Endothelial cell (in vitro differentiated cells): Measurements from ENCODE around the gene MYRF. TPM values are rescaled to one million over a fixed set of nuclear protein-coding genes. Genes with fewer than 3 reads are reported as not detected.
A peak's percentile ranks its signal among the peaks of the same experiment; 100 is the strongest.

Experiments
- DNase-seq: peaks from one replicate; pipeline ENCODE4 v3.0.0; 2021; ENCODE audit warnings: low spot score
- H3K27ac Mint-ChIP-seq: one replicate; pipeline ENCODE4 v1.8.0; 2021; ENCODE audit warnings: mixed read lengths, inconsistent platforms; ENCODE audit not compliant: unreplicated experiment
- H3K27me3 Mint-ChIP-seq: one replicate; pipeline ENCODE4 v1.8.0; 2021; ENCODE audit warnings: mild to moderate bottlenecking, moderate library complexity, mixed read lengths, inconsistent platforms; ENCODE audit not compliant: unreplicated experiment
- H3K36me3 Mint-ChIP-seq: one replicate; pipeline ENCODE4 v1.8.0; 2021; ENCODE audit warnings: mild to moderate bottlenecking, low read depth, mixed read lengths, inconsistent platforms; ENCODE audit not compliant: unreplicated experiment
- H3K4me1 Mint-ChIP-seq: one replicate; pipeline ENCODE4 v1.8.0; 2021; ENCODE audit warnings: mild to moderate bottlenecking, mixed read lengths, inconsistent platforms; ENCODE audit not compliant: unreplicated experiment
- H3K4me3 Mint-ChIP-seq: one replicate; pipeline ENCODE4 v1.8.0; 2021; ENCODE audit warnings: mild to moderate bottlenecking, mixed read lengths, inconsistent platforms; ENCODE audit not compliant: unreplicated experiment
- H3K9me3 Mint-ChIP-seq: one replicate; pipeline ENCODE4 v1.8.0; 2021; ENCODE audit warnings: mixed read lengths, inconsistent platforms; ENCODE audit not compliant: unreplicated experiment
- CTCF ChIP-seq: fragments of 200-600 bp; sonication (generic); IDR thresholded peaks from one replicate; pipeline ENCODE4 v1.5.0; 2021; ENCODE audit warnings: antibody characterized with exemption; ENCODE audit not compliant: unreplicated experiment
- total RNA-seq: library from RNA; stranded (reverse); fragmentation: NEBNext Ultra II Directional; extraction: Animal tissue kit (Norgen Biotek cat#: 25700); gene quantifications from one replicate; pipeline ENCODE4 v1.2.1, GENCODE V29; 2021; ENCODE audit not compliant: unreplicated experiment

Gene MYRF
- total RNA-seq, 1 donor from 2014 or later: 1.5 TPM

- no peak for DNase-seq
- no peak overlapping the region for H3K4me3 Mint-ChIP-seq
- H3K4me1 Mint-ChIP-seq: peaks cover 17% of the 10 kb centered on the region
- no peaks in the 10 kb centered on the region for H3K9me3 Mint-ChIP-seq
- no peak overlapping the region for H3K27ac Mint-ChIP-seq
- peaks cover 36% of the 10 kb centered on the region for H3K36me3 Mint-ChIP-seq
- peaks cover 6% of the 10 kb centered on the region for H3K27me3 Mint-ChIP-seq
- no peak for TF ChIP-seq CTCF
Observed at GRCh38 chr11:61800331-61801281, 48.2 kb downstream of the MYRF start.

- H3K27me3 Mint-ChIP-seq: peaks cover 2% of the 10 kb centered on the region
- no peak for DNase-seq
- peaks cover 41% of the 10 kb centered on the region for H3K36me3 Mint-ChIP-seq
- H3K9me3 Mint-ChIP-seq: no peaks in the 10 kb centered on the region
- H3K4me3 Mint-ChIP-seq: no peak overlapping the region
- TF ChIP-seq CTCF: no peak
- no peak overlapping the region for H3K27ac Mint-ChIP-seq
- H3K4me1 Mint-ChIP-seq: peaks cover 17% of the 10 kb centered on the region
Observed at GRCh38 chr11:61802605-61803004, 50.2 kb downstream of the MYRF start.

- Mint-ChIP-seq H3K4me3 (peak overlapping the region; percentile 1), H3K27ac (no peak overlapping the region), H3K36me3 (peaks cover 50% of the 10 kb centered on the region), H3K27me3 (peaks cover 2% of the 10 kb centered on the region), H3K9me3 (no peaks in the 10 kb centered on the region), H3K4me1 (peaks cover 17% of the 10 kb centered on the region)
- no peak for DNase-seq
- no peak for TF ChIP-seq CTCF
Observed at GRCh38 chr11:61803889-61804647, 51.6 kb downstream of the MYRF start.

- Mint-ChIP-seq H3K27ac (no peak overlapping the region), H3K36me3 (peaks cover 60% of the 10 kb centered on the region), H3K4me1 (peaks cover 14% of the 10 kb centered on the region), H3K4me3 (peak overlapping the region; percentile 59), H3K27me3 (peaks cover 2% of the 10 kb centered on the region), H3K9me3 (no peaks in the 10 kb centered on the region)
- TF ChIP-seq CTCF: no peak
- no peak for DNase-seq
Observed at GRCh38 chr11:61805146-61805545, 52.7 kb downstream of the MYRF start.
